Osteocyte (in vitro differentiated cells): ENCODE data around the gene CRKL. TPM values are rescaled to one million over a fixed set of nuclear protein-coding genes. Genes with fewer than 3 reads are reported as not detected.

ENCODE experiments used
- DNase-seq: peaks from one replicate; pipeline ENCODE4 v3.0.0; 2021; ENCODE audit warnings: mixed read lengths; ENCODE audit not compliant: unreplicated experiment; ENCODE audit errors: extremely low spot score
- H3K27ac Mint-ChIP-seq: one replicate; pipeline ENCODE4 v1.8.0; 2021; ENCODE audit warnings: mild to moderate bottlenecking, mixed read lengths; ENCODE audit not compliant: unreplicated experiment
- H3K27me3 Mint-ChIP-seq: one replicate; pipeline ENCODE4 v1.8.0; 2021; ENCODE audit warnings: mixed read lengths; ENCODE audit not compliant: unreplicated experiment
- H3K36me3 Mint-ChIP-seq: one replicate; pipeline ENCODE4 v1.8.0; 2021; ENCODE audit warnings: mixed read lengths; ENCODE audit not compliant: unreplicated experiment
- H3K4me1 Mint-ChIP-seq: one replicate; pipeline ENCODE4 v1.8.0; 2021; ENCODE audit warnings: mixed read lengths; ENCODE audit not compliant: unreplicated experiment
- H3K4me3 Mint-ChIP-seq: one replicate; pipeline ENCODE4 v1.8.0; 2021; ENCODE audit warnings: mild to moderate bottlenecking, moderate library complexity, mixed read lengths; ENCODE audit not compliant: unreplicated experiment
- H3K9me3 Mint-ChIP-seq: one replicate; pipeline ENCODE4 v1.8.0; 2021; ENCODE audit warnings: mixed read lengths; ENCODE audit not compliant: unreplicated experiment
- total RNA-seq: library from RNA; stranded (reverse); gene quantifications from 2 replicates; pipeline ENCODE4 v1.2.1, GENCODE V29; 2021
- TF ChIP-seq, protein P1 (sequence below): fragments of 200-600 bp; sonication (generic); IDR thresholded peaks from 2 replicates; pipeline ENCODE4 v1.5.0; 2021; ENCODE audit warnings: antibody characterized with exemption, mild to moderate bottlenecking, moderate library complexity

The CRKL gene
- total RNA-seq, 1 donor from 2014 or later, result 56.0 TPM

DNA sequence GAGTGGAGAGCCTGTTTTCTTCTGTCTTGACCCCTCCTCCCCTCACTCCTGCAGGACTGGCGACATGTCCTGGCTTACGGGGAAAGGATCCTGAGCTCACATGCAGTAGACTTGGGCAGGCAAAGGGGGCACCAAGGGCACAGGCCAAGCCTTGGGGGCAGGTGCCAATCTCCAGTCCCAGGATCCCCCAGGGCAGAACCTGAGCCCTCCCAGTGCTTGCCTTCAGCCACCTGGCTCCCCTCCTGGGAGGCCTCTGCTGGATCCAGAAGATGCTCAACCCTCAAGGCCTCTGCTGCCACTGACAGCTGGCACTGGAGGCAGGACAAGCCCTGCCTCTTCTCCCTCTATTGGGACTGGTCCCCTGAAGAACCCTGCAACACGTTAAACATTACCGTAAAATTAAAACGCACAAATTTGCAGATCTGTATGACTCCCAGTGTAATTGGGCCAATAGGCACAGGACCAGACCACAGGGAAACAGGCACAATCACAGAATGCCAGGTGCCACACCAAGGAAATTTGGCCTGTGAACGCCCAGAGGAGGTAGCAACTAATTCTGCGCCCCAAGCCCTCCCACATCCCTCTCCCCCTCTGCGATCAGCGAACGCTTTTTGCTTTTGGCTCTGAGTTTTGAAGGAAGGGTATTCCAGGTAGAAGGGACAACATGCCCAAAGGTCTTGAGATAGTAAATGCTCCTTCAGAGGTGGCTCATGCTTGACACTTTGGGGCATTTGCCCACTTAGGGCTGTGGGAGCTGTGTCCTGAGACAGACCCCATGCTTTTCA, 63.9 kb downstream of the CRKL start:
- H3K27ac Mint-ChIP-seq, result peak overlapping the region; percentile 92
- no peak for DNase-seq
- H3K4me3 Mint-ChIP-seq, result peak overlapping the region; percentile 100
- TF ChIP-seq, protein P1, sequence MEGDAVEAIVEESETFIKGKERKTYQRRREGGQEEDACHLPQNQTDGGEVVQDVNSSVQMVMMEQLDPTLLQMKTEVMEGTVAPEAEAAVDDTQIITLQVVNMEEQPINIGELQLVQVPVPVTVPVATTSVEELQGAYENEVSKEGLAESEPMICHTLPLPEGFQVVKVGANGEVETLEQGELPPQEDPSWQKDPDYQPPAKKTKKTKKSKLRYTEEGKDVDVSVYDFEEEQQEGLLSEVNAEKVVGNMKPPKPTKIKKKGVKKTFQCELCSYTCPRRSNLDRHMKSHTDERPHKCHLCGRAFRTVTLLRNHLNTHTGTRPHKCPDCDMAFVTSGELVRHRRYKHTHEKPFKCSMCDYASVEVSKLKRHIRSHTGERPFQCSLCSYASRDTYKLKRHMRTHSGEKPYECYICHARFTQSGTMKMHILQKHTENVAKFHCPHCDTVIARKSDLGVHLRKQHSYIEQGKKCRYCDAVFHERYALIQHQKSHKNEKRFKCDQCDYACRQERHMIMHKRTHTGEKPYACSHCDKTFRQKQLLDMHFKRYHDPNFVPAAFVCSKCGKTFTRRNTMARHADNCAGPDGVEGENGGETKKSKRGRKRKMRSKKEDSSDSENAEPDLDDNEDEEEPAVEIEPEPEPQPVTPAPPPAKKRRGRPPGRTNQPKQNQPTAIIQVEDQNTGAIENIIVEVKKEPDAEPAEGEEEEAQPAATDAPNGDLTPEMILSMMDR, result no peak
- peaks cover 7% of the 10 kb centered on the region for H3K9me3 Mint-ChIP-seq
- no peaks in the 10 kb centered on the region for H3K27me3 Mint-ChIP-seq
- H3K36me3 Mint-ChIP-seq, result peaks cover 5% of the 10 kb centered on the region
- H3K4me1 Mint-ChIP-seq, result peaks cover 28% of the 10 kb centered on the region

DNA sequence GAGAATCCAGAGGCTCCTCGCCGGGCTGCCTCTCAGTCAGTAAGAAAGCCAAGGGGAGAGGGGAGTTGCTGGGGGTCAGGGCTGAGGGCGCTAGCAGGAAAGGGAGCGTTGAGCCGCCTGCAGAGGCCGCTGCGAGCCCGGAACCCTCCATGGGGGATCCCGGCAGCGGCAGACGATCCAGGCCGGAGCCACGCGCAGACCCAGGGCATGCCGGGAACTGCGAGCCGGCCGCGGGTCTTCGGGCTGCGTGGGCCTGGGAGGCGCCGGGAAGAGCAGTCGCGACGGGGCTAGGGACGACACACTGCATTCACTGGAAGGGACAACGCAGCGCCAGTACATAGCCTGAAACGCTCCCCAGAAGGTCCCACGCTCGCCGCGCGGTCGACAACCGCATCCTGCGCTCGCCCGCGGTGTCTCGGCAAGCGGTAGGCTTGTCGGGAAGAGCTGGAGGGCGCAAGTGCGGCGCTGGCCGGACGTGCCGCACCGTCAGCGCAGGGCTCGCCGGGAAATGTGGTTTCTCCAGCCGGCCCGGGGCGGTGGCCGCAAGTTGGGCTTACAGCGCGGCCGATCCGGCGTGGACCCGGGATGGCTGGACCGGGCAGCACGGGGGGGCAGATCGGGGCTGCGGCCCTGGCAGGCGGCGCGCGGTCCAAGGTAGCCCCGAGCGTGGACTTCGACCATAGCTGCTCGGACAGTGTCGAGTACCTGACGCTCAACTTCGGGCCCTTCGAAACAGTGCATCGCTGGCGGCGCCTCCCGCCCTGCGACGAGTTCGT, 64.8 kb downstream of the CRKL start, which contains the start of gene LZTR1:
Gene LZTR1 (plus strand): TSS at position 511 of the 776 bp plus-strand sequence. CDS start 75 bp downstream, at position 586.
- TF ChIP-seq, protein P1, result peak; percentile 60
- H3K4me3 Mint-ChIP-seq, result peak within 1 kb of the TSS; percentile 100
- no peaks in the 10 kb centered on the region for H3K27me3 Mint-ChIP-seq
- H3K9me3 Mint-ChIP-seq, result peaks cover 7% of the 10 kb centered on the region
- peak; percentile 92 for DNase-seq
- peak within 1 kb of the TSS; percentile 92 for H3K27ac Mint-ChIP-seq
- peaks cover 28% of the 10 kb centered on the region for H3K4me1 Mint-ChIP-seq
- peaks cover 13% of the 10 kb centered on the region for H3K36me3 Mint-ChIP-seq

DNA sequence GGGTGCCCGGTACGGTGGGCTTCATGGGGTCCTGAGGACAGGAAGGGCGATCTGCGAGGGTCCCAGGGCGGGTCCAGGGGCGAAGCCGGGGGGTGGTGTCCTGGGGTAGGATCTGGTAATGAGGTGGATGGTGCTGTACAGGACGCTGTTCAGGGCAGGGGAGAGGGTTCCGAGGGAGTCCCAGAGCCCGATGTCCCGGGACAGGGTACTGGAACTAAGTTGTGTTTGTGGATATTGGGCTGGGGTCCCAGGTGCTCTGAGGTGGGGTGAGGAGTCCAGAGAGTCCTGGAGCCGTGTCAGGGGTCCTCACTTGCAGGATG, 65.3 kb downstream of the CRKL start:
- Mint-ChIP-seq H3K4me1 (peaks cover 28% of the 10 kb centered on the region), H3K4me3 (peak overlapping the region; percentile 100), H3K27ac (peak overlapping the region; percentile 92), H3K9me3 (peaks cover 7% of the 10 kb centered on the region), H3K27me3 (no peaks in the 10 kb centered on the region), H3K36me3 (peaks cover 14% of the 10 kb centered on the region)
- TF ChIP-seq, protein P1, result no peak
- DNase-seq, result no peak

DNA sequence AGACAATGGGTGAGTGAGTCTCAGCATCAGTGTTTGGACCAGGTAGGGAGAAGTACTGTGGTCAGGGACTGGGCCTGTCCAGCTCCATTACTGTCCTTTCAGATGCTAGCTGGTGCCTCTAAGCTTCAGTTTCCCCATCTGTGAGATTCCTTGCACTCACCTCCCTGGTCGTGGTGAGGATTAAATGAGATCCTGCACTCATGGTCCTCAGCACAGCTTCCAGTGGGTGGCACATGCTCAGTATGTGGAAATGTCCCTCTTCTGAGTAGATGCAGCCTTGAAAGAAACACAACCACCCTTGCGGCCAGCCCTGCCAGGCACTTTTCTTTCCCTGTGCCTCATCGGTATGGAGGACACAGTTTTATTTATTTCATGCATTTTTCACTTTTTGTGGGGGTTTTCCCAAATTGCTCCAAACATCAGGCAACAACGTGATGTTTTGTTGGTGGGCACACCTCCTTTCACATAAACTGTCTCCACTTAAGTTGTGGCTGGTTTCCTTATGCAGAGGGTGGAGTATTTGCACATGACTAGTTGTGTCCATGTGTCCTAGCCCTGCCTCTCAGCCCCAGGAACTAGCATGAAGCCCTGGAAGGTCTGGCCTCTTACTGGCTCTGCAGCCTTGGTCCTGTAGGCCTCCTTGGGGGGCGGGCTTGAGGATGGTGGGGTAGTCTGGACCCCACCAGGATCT, 66.0 kb downstream of the CRKL start:
- H3K9me3 Mint-ChIP-seq, result peaks cover 7% of the 10 kb centered on the region
- TF ChIP-seq, protein P1, result no peak
- peaks cover 21% of the 10 kb centered on the region for H3K36me3 Mint-ChIP-seq
- no peaks in the 10 kb centered on the region for H3K27me3 Mint-ChIP-seq
- no peak for DNase-seq
- H3K4me3 Mint-ChIP-seq, result peak overlapping the region; percentile 100
- H3K27ac Mint-ChIP-seq, result peak overlapping the region; percentile 92
- peaks cover 28% of the 10 kb centered on the region for H3K4me1 Mint-ChIP-seq
